Measurements from ENCODE around the gene UBE4B. TPM values are rescaled to one million over a fixed set of nuclear protein-coding genes. Genes with fewer than 3 reads are reported as not detected.

The UBE4B gene
- polyA plus RNA-seq, 2 of the 4 experiments (the other 2 are of a cell fraction), result 13.5 to 15.1 TPM

DNA sequence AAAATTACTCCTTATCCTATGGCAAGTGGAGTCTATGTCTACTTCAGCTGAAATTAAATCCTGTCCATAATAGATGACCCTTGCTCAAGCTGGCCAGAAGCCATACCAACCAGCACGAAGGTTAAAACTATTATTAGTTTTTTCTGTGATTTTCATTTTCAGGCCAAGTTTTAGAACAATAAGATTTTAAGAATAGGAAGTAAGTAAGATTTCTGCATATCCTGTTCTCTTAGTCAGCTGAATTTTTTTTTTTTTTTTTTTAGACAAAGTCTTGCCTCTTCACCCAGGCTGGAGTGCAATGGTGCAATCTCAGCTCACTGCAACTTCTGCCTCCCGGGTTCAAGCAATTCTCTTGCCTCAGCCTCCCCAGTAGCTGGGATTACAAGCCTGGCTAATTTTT lies 41.8 kb upstream of the UBE4B start:
- CTCF ChIA-PET, result interaction anchor here (0.6 kb wide), 1 partner anchor 108 kb away, joined by 3 read pairs; no protein-coding TSS in a partner anchor
- WGBS (ENCODE audit: missing lambda C conversion rate), result 43% methylated on average over 2 of the region's 2 CpGs
- FAIRE-seq, result no peak

DNA sequence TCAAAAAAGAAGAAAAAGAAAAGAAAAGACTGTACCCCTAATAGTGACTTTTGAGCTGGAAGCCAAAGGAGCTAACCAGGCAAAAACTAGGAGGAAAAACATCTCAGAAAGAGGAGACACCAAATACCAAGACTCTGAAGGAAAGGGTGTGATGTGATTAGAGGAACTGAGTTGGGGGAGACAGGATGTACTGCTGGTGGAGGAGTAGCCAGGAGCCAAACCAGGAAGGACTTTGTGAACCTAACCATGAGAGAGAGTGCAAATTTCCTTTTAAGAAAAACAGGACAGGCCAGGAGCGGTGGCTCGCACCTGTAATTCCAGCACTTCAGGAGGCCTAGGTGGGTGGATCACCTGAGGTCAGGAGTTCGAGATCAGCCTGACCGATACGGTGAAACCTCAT lies 39.8 kb upstream of the UBE4B start:
- H3K9me3 ChIP-seq, result no peaks in the 10 kb centered on the region
- H3K4me3 ChIP-seq, result no peak overlapping the region
- TF ChIP-seq, protein P1, sequence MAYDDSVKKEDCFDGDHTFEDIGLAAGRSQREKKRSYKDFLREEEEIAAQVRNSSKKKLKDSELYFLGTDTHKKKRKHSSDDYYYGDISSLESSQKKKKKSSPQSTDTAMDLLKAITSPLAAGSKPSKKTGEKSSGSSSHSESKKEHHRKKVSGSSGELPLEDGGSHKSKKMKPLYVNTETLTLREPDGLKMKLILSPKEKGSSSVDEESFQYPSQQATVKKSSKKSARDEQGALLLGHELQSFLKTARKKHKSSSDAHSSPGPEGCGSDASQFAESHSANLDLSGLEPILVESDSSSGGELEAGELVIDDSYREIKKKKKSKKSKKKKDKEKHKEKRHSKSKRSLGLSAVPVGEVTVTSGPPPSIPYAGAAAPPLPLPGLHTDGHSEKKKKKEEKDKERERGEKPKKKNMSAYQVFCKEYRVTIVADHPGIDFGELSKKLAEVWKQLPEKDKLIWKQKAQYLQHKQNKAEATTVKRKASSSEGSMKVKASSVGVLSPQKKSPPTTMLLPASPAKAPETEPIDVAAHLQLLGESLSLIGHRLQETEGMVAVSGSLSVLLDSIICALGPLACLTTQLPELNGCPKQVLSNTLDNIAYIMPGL (CRISPR knock-in tag; IDR thresholded peaks at IDR 0.05; ENCODE audit: borderline replicate concordance), result no peak
- ATAC-seq, result no peak
- ChIA-PET POLR2A (no interaction called here), CTCF (no interaction called here)
- H3K4me2 ChIP-seq, result no peak overlapping the region
- H3K4me1 ChIP-seq, result no peaks in the 10 kb centered on the region
- 78% methylated on average over 5 of the region's 5 CpGs for WGBS (ENCODE audit: missing lambda C conversion rate)
- no peak for FAIRE-seq
- DNase-seq (ENCODE audit: low read depth in 1 of 2, low spot score in 1 of 2), result no peak
- H3K27ac ChIP-seq, result no peak overlapping the region

More for the DNA sequence above, 41.8 kb upstream of the UBE4B start:
- H3K9me3 ChIP-seq, result no peaks in the 10 kb centered on the region
- POLR2A ChIA-PET, result no interaction called here
- no peaks in the 10 kb centered on the region for H3K4me1 ChIP-seq
- H3K27ac ChIP-seq, result no peak overlapping the region
- ATAC-seq, result no peak
- H3K4me2 ChIP-seq, result no peak overlapping the region
- TF ChIP-seq, protein P2, sequence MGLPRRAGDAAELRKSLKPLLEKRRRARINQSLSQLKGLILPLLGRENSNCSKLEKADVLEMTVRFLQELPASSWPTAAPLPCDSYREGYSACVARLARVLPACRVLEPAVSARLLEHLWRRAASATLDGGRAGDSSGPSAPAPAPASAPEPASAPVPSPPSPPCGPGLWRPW (IDR thresholded peaks at IDR 0.05), result no peak
- TF ChIP-seq FOSB (CRISPR knock-in tag; IDR thresholded peaks at IDR 0.05) (no peak), HOXA7 (CRISPR knock-in tag; IDR thresholded peaks at IDR 0.05) (no peak), MAFK (IDR thresholded peaks at IDR 0.05; ENCODE audit: partially characterized antibody) (no peak), KDM1A (IDR thresholded peaks at IDR 0.05; ENCODE audit: low read depth) (no peak), EHMT2 (IDR thresholded peaks at IDR 0.05; ENCODE audit: low read depth) (no peak)
- TF ChIP-seq, protein P3, sequence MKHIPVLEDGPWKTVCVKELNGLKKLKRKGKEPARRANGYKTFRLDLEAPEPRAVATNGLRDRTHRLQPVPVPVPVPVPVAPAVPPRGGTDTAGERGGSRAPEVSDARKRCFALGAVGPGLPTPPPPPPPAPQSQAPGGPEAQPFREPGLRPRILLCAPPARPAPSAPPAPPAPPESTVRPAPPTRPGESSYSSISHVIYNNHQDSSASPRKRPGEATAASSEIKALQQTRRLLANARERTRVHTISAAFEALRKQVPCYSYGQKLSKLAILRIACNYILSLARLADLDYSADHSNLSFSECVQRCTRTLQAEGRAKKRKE (CRISPR knock-in tag; IDR thresholded peaks at IDR 0.05; ENCODE audit: low read depth), result no peak
- TF ChIP-seq, protein P4, sequence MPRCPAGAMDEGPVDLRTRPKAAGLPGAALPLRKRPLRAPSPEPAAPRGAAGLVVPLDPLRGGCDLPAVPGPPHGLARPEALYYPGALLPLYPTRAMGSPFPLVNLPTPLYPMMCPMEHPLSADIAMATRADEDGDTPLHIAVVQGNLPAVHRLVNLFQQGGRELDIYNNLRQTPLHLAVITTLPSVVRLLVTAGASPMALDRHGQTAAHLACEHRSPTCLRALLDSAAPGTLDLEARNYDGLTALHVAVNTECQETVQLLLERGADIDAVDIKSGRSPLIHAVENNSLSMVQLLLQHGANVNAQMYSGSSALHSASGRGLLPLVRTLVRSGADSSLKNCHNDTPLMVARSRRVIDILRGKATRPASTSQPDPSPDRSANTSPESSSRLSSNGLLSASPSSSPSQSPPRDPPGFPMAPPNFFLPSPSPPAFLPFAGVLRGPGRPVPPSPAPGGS (IDR thresholded peaks at IDR 0.05), result no peak
- TF ChIP-seq, protein P5, sequence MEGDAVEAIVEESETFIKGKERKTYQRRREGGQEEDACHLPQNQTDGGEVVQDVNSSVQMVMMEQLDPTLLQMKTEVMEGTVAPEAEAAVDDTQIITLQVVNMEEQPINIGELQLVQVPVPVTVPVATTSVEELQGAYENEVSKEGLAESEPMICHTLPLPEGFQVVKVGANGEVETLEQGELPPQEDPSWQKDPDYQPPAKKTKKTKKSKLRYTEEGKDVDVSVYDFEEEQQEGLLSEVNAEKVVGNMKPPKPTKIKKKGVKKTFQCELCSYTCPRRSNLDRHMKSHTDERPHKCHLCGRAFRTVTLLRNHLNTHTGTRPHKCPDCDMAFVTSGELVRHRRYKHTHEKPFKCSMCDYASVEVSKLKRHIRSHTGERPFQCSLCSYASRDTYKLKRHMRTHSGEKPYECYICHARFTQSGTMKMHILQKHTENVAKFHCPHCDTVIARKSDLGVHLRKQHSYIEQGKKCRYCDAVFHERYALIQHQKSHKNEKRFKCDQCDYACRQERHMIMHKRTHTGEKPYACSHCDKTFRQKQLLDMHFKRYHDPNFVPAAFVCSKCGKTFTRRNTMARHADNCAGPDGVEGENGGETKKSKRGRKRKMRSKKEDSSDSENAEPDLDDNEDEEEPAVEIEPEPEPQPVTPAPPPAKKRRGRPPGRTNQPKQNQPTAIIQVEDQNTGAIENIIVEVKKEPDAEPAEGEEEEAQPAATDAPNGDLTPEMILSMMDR (IDR thresholded peaks at IDR 0.05), result no peak
- H3K4me3 ChIP-seq, result no peak overlapping the region
- no peak for DNase-seq (ENCODE audit: low read depth in 1 of 2, low spot score in 1 of 2)

DNA sequence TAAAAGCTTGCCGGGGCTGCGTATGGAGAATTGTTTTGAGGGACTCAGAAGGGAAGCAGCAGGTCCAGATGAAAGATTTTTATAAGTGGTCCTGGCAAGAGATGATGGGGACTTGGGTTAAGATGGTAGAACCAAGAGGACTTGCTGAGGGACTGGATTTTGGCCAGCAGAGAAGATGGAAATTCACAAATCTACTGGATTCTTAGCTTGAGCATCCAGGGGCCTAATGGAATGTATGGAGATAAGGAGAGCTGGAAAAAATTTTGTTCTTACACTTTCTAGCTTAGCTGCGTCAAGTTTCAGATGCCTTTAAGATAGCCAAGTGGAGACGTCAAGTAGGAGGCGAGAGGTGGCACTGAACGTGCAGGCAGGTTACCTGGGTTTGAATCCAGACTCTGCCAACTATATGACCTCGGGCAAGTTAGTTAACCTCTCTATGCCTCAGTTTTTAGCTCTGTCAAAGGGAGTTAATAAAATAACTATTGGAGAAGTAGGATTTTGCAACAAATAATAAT lies 39.1 kb upstream of the UBE4B start:
- Histone ChIP-seq H3K4me3 (no peak overlapping the region), H3K27ac (no peak overlapping the region), H3K9me3 (no peaks in the 10 kb centered on the region), H3K4me2 (no peak overlapping the region), H3K4me1 (no peaks in the 10 kb centered on the region)
- ATAC-seq (no peak), FAIRE-seq (no peak), DNase-seq (ENCODE audit: low read depth in 1 of 2, low spot score in 1 of 2) (no peak)
- CTCF ChIA-PET, result interaction anchor here (0.7 kb wide), 1 partner anchor 119 kb away, joined by 3 read pairs; no protein-coding TSS in a partner anchor
- 65% methylated on average over 7 of the region's 7 CpGs for WGBS (ENCODE audit: missing lambda C conversion rate)
- TF ChIP-seq CEBPB (IDR thresholded peaks at IDR 0.05) (no peak), HOXB5 (CRISPR knock-in tag; IDR thresholded peaks at IDR 0.05) (no peak), FOSB (CRISPR knock-in tag; IDR thresholded peaks at IDR 0.05) (no peak), KDM5A (IDR thresholded peaks at IDR 0.05) (no peak), CBX8 (IDR thresholded peaks at IDR 0.05) (no peak), HEYL (CRISPR knock-in tag; IDR thresholded peaks at IDR 0.05) (no peak), PHF8 (IDR thresholded peaks at IDR 0.05; ENCODE audit: borderline replicate concordance, low read depth) (no peak), BHLHE40 (IDR thresholded peaks at IDR 0.05; ENCODE audit: low read depth, low read length) (no peak)
- TF ChIP-seq, protein P5 (IDR thresholded peaks at IDR 0.05), result no peak
- POLR2A ChIA-PET, result no interaction called here
